Measurements from ENCODE around the gene IGSF21.

IGSF21 gene

DNA sequence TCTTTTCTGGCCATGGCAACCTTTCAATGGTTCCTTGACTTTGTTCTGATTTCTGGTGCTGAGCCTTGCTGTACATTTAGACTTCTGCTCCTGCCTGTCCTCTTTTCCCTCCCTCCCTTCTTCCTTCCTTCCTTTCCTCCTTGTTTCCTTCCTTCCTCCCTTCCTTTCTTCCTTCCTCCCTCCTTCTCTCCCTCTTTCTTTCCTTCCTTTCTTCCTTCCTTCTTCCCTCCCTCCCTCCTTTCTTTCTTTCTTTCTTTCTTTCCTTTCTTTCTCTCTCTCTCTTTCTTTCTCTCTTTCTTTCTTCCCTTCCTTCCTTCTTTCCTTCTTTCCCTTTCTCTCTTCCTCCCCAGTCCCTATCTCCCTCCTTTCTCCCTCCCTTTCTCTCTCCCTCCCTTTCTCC, 10.4 kb upstream of the IGSF21 start:
- DNase-seq (ENCODE audit: low read depth) = no peak

DNA sequence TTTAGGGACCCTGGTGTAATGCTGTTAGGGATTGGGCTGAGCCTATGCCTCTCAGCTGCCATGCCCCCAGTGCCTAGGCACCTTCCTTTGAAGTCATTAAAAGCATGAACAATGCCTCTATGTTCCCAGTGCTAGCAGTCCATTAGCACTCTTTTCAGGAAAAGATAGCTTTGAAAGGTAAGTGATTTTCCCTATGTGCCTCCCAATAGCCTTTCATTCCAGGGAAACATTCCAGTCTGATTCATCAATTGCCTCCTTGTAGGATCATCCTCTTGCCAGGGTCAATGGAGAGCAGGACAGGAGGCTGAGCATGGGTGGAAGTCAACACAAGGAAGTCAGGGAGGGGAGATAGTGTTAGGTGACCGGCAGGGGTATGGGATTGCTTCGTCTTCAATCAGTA, 8.6 kb upstream of the IGSF21 start:
- DNase-seq (ENCODE audit: low read depth) = no peak

DNA sequence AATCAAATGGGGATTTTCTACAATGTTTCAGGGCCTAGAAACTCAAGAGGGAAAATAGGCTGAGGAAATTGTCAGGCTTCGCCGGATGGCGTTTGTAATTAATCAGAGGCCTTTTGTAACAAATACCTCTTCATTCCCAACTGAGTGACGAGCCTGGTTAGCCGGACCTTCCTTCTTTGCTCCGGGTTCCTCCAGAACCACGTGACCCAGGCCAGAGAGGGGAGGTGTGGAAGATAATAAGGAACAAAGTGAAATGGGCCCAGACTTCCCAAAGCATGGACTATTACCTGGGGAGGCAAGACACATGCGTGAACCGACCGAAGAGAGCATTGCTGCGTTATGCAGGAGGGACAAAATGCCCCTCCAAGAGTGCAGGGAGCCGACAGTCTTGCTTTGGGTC, 7.5 kb upstream of the IGSF21 start:
- DNase-seq (ENCODE audit: low read depth) = no peak

DNA sequence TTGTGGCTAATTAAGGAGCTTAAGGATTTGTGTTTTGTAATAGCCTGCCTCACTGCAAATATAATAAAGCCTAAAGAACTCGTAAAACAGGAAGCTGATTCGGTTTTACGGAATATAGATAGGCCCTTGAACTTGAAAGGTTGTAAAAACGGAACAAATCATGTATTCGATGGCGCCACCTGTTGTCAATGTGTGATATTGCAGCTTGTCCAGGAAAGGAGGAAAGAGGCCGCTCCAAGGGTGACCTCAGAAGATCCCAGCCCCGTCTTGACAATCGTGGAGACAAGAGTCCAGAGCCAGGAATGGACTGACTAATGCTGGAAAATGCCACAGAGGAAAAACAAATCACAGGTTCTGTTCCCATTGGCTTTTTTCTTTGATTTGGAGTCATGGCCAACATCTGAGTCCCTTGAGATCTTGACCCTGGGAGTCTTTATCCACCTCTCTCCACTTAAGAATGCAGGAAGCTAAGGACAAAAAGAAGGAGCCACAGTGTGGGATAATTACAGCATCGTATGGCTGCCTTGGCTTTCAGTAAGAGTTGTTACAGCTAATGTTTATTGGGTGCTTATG, 7.0 kb upstream of the IGSF21 start:
- DNase-seq (ENCODE audit: low read depth) = no peak

DNA sequence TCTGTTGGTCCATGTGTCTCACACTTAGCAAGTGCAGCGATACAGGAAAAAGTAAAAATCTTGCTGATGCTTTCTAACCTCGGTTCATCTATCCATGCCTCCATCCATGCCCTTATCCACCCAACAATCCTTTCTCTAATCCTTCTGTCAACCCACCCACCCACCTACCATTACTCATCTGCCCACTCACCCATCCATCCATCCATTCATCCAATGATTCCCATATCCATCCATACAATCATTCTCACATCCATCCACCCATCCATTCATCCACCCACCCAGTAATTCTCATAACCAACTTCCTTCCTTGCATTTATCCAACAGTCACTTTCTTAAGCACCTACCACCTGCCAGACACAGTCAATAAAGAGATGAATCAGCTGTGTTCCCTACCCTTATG, 6.1 kb upstream of the IGSF21 start:
- DNase-seq (ENCODE audit: low read depth) = no peak

DNA sequence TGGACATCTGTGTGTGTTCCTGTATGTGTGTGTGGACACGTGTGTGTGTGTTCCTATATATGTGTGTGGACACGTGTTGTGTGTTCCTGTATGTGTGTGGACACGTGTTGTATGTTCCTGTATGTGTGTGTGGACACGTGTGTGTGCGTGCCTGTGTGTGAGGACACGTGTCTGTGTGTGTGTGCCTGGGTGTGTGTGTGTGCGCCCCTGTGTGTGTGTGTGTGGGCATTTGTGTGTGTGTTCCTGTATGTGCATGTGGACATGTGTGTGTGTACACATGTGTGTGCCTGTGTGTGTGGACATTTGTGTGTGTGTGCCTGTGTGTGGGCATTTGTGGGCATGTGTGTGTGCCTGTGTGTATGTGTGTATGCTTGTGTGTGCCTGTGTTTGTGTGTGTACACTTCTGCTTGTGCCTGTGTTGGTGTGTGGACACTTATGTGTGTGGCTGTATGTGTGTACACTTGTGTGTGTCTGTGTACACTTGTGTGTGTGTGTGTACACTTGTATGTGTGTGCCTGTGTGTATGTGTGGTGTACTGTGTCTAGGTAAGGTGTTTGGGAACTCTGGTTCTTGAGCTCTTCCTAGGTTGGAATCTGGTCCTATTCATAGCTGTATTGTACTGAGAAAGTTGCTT, 3.7 kb upstream of the IGSF21 start:
- no peak for DNase-seq (ENCODE audit: low read depth)

DNA sequence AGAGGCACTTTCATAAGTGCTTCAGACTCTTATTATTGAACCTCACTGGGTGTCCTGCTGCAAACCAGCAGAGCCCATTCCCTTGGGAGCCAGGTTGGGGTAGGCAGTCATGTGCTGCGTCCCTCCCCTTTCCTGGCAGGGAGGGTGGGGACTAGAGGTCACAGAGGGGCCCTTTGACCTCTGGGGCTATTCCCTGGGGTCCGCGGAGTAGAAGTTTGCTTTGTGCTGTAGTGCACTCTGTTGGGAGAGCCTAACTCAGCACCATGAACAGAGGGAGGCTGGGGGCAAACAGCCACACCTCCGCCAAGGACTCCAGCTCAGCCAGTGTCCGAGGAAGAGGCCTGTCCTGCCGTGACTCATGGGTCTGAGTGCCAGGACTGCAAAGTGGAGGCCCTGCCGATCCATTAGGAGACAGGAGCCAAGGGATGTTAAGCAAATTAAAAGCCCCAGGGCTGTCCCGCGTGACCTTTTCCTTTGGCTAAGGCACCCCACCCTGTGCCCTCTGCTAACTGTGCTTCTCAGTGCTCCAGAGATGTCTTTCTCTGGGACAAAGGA, 3.0 kb upstream of the IGSF21 start:
- DNase-seq (ENCODE audit: low read depth) = no peak

DNA sequence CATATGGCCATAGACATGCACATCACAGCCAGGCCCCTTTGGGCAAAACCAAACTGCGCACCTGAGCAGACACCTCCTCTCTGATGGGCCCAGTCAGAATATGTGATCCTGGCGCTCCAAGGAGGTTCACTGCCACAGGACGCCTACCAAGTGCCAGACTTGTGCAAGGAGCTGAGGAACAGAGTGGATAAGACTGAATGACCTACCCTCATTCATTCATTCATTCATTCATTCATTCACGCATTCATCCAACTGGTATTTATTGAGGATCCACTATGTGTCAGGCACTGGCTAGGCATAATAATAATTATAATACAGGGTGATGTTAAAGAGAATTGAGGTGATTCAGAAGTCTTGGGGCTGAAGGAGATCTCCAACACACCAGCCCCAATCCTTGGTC, 2.4 kb upstream of the IGSF21 start:
- DNase-seq (ENCODE audit: low read depth) = no peak

DNA sequence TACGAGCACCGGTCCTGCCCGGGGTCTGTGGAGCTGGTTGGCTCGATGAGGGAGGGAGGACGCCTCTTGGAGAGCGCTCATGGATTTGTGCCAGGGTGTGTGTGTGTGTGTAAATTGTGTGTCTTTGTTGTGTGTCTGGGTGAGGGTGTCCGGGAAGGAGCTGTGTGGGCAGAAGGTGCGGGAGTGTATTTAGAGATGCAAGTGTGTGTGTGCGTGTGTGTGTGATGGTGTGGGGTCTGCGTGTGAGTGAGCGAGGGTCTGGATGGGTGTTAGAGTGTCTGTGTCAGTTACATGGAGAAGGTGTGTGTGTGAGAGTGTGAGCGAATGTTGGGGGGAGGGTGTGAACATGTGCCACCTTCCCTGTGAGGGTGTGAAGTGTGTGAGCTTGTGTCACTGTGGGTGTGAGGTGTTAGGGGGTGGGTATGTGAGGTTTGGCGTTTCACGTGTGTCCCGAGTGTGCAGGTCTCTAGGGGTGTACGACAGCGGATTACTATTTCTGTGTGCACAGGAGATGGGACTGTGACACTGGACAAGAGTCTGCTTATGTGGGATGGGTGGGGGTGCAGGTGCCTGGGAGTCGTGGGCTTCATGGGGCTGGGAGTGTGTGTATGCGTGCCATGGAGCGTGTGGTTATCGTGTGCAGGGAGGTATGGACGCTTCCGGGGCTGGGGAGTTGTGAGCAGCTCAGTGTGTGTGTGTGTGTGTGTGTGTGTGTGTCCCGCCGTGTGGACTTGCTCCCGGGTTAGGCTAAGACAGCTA, 880 bp downstream of the IGSF21 start:
- DNase-seq (ENCODE audit: low read depth) = no peak

DNA sequence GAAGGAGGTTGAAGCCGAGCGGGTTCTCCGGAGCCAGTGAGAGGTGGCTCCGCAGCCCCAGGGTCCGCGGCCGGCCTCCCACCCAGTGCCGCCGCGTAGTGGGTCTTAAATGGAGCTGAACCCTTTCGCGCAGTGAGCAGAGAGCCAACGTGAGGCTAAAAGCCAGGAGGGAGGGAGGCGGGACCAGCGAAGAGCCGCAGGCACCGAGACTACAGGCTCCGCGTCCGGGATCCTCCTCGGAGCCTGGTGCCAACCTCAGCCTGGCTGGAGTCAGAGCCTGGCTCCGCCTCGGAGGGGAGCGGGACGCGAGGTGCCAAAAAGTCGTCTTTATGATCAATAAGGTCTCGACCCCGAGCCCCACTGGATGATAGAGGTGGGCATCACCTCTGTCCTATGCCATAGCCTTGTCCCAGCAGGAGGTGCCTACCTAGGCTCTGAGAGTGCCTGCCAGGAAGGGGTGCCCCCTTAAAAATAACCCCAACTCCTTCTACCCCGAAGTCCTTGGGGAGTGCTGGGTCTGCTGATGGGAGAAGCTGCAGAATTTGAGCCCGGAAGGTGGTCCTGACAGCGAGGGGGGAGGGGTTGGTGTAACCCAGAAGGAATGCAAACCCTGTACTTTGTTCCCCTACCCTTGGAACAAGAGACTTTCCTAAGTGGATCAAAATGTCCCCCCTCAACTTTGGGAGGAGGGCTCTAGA, 1.6 kb downstream of the IGSF21 start:
- no peak for DNase-seq (ENCODE audit: low read depth)

DNA sequence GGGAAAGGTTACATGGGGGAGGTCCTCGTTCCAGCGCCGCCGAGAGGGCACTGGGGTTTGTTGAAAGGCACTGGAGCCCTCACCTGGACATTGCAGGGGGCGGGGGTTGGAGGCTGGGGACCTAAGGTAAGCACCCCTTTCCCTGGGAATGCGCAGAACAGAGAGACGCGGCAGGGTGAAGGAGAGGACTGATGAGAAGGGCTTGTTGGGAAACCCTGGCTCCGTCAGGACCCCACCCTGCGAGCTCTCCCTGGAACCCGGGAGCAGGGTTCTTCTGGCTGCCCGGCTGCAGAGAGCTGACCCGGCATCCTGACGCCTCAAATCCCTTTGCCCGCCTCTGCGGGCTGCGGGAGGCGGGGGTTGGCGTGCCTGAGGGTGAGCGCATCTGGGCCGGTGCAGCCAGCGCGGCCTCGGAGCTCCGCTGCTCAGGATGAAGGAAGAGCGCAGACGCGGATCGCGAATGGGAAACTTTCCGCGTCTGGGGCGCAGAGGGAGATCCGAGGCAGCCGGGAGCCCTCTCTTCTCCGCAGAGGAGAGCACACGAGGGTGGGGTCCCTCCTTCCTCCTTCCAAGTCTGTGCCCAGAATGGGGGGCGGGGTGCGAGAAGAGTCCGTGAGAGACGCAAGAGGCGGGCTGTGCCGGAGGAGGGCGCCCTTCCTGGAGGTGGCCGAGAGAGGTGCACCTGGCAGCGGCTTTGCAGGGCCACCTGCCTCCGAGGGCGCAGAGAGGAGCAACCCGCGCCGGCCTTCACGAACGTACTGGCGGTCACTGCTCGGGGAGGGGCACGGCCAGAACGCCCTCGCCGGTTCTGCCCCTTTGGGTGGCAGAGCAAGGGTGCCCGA, 2.4 kb downstream of the IGSF21 start:
- no peak for DNase-seq (ENCODE audit: low read depth)

DNA sequence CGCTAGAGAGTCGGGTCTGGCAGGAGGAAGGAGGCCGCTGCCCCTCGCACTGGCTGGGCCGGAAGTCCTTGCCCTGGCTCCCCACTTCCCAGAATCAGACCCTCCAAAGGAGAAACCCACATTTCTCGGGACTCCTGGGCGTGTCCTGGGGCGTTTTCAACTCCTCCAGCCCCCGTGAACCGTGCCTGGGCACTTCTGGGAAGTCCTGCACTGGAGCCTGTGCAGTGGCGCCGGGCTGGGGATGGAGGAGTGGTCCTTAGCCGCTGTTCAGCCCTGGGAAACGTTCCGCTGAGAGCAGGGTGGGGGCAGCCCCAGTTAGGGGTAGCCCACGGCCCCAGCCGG, 3.0 kb downstream of the IGSF21 start:
- DNase-seq (ENCODE audit: low read depth) = no peak

DNA sequence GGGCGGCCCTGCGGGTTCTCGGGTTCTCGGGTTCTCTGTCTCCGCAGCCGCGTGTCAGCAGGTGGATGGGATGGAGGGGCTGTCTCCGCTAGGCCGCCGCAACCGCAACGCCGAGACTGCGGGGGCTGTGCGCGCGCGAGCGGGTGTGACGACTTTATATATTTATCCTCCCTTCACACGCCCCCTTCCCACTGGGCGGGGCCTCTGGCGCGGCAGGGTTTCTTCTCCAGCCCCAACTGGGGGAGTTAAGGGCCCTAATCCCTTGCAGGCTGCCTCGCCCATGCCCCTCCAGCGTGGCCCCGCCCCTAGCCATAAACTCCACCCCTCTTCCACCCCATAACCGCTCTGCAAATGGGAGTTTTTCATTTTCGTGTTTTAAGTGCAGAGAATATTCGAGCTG, 3.4 kb downstream of the IGSF21 start:
- DNase-seq (ENCODE audit: low read depth) = no peak

DNA sequence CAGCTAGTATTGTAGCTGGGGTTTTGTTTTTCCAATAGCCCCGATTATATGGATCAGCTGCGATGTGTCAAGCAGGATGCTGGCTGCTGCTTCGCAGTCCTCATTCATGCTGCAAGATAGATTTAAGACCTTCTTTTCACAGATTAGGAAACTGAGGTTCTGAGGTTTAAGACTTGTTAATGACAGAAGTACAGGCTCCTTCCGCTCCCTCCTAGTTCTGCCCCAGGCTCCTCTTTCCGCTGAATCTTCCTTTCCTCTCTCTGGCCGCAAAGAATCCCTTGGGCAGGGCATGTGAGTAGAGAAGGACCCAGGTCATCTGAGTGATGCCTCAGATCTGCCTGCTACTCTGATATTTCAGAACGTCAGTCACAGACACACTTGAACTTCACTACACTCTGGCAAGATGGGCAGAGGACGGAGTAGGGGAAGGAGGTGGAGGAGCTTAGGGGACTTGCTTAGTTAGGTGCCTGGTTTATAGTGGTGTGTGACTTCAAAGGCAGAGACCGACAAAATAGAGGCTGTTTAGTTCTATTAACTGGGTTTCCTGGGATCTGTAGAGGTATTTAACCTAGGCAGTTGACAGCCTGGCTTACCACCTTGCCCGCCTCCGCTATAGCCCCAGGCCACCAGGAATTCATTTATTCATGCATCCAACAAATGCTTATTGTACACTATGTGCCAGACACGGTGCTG, 4.2 kb downstream of the IGSF21 start:
- no peak for DNase-seq (ENCODE audit: low read depth)

DNA sequence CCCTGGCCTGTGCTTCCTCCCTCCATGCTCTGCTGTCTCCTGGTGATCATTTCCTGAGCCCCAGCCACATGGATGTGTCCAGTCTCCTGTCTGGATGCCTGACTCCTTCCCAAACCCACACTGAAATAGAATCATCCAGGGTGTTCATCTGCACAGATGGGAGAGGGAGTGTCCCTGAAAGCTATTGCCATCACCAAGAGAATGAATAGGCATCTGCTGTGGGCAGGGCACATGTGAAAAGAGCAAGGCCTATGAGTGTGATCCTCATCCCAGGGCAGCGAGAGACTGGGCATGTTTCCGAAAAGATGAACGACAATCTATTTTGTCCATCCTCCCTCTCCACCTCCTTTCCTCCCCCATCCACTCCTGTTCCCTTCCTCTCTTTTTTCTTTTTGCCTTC, 5.0 kb downstream of the IGSF21 start:
- no peak for DNase-seq (ENCODE audit: low read depth)

DNA sequence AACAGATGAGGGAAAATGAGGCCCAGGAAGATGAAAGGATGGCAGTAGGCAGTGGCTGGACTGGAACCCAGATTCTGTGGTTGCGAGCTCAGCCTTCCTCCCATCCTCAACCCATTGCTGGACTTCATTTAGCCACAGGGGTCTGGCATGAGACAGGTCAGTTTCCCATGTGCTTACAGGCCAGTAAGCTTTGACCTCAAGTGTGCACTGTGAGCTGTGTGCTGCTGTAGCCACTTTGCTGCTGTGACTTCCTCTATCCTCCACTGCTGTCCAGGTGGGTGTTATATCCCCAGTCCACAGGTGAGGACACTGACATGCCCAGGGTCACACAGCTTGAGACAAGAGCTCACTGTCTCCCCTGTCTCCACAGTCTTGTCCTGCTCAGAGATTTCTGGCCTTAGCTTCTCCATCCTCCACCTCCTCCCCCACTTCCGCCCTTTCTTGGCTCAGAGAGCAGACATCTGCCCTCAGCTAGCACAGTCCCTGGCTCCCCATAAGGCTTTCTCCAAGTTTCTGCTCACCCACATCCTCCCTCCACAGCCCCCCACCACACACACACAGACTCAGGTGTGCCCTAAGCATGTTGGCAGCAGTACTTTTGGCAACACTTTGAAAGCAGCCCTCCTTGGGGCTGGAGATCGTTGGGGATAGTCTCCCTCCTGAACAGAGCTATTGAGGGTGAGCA, 7.3 kb downstream of the IGSF21 start:
- no peak for DNase-seq (ENCODE audit: low read depth)

DNA sequence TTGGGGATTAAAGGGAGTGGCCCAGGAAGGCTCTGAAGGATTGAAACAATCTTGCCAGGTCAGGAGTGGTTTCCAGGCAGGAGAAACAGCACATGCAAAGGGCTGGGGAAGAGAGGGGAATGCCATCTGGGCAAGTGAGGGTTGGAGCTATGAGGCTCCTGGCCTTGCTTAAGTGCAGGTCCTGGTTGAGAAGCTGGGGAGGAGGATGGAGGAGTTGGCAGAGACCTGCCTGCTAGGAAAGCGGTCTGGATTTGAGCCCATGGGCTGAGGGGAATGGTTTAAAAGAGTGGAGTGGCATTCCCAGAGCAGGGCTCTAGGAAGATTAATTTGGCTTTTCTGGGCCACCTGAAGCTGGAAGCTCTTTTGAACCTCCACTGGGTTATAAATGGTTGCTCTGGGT, 9.2 kb downstream of the IGSF21 start:
- DNase-seq (ENCODE audit: low read depth) = no peak

DNA sequence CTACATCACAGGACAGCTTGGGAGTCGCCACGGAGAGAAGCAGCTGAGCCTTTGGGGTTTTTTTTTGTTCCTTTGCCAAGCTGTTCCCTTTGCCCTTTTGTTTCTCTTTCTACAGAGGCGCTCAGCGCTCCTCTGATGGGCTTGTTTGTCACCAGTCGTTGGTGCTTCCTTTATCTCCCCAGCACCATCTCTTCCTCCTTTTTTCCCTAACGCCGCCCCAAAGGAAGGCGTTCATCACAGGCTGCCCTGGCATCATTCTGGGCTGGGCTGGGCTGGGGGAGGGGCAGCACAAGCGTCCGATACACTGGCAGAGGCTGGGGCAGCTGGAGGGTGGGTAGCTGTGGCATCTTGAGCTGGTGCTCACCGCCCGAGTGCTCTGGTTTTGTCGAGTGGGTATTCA, 10.5 kb downstream of the IGSF21 start:
- DNase-seq (ENCODE audit: low read depth) = no peak

DNA sequence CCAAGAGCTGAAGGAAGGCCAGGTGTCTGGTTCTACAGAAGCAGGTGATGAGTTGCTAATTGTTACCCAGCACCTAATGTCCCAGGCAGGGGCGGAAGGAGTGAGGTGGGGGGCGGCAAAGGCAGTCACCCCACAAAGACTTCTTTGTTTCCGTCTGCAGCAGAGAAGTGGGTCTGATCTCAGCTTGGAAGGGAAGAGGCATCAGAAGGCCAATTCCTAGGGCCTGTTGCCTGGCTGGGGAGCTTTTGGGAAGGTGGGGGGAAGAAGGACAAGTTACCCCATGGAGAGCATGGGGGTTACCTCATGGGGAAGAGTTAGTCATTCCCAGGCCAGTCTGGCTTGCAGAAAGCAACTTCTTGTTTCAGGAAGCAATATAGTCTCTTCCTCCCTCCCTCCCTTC, 10.9 kb downstream of the IGSF21 start:
- no peak for DNase-seq (ENCODE audit: low read depth)

DNA sequence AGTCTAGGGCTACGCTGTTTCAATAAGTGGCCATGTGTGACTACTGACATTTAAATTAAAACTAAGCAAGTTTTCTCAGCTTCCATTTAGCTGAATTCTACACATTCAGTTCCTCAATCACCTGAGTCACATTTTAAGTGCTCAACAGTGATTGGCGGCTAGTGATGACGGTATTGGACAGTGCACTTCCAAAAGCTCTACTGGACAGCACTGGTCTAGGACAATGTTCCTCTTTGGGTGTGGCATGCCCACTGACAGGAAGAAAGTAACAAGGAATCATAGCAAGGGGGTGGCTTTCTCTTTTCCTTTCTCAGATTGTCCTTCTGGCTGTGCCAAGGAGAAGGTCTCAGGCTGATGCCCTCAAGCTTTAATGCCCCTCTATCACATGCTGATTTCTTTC, 11.7 kb downstream of the IGSF21 start:
- DNase-seq (ENCODE audit: low read depth) = no peak

Measured in activated gamma-delta T cell treated with anti-CD3 and anti-CD28 coated beads, Interleukin-2, amount 50 U/mL, for 16 hours (primary cell).